Gastrocnemius medialis (tissue), 4 donors: Measurements from ENCODE around the gene MPDU1. TPM values are rescaled to one million over a fixed set of nuclear protein-coding genes. Genes with fewer than 3 reads are reported as not detected.

Source experiments
- ATAC-seq, 2 donors: fragments of 150-250 bp; one replicate each; pipeline ENCODE4 v1.9.1; 2016
- DNase-seq, 2 donors: peaks; one replicate each; pipeline ENCODE4 v3.0.0-alpha.2; 2019
- H3K27ac ChIP-seq, 4 donors: fragments of 200-600 bp; sonication (generic); 1 replicate in 1 of 4; 2 replicates in 3 of 4; pipeline ENCODE4 v1.5.1; 2016 to 2018; ENCODE audit warnings: mild to moderate bottlenecking in 2 of 4, moderate library complexity in 1 of 4
- H3K27me3 ChIP-seq, 3 donors: fragments of 200-600 bp; sonication (generic) in 2 of 3; 1 replicate in 1 of 3; 2 replicates in 2 of 3; pipeline versions ENCODE4 v1.5.1 to v1.6.0; 2016 to 2019; ENCODE audit warnings: mild to moderate bottlenecking in 1 of 3, moderate library complexity in 1 of 3
- H3K36me3 ChIP-seq, 2 donors: fragments of 200-600 bp; sonication (generic) in 1 of 2; one replicate each; pipeline ENCODE4 v1.5.1; 2017 to 2018
- H3K4me1 ChIP-seq, 2 donors: fragments of 200-600 bp; sonication (generic) in 1 of 2; one replicate each; pipeline ENCODE4 v1.5.1; 2016 to 2017; ENCODE audit warnings: mild to moderate bottlenecking in 2 of 2
- H3K4me3 ChIP-seq, 4 donors: fragments of 200-600 bp; sonication (generic) in 3 of 4; 1 replicate in 1 of 4; 2 replicates in 3 of 4; pipeline ENCODE4 v1.5.1; 2016 to 2019; ENCODE audit warnings: mild to moderate bottlenecking in 2 of 4
- H3K9me3 ChIP-seq, 3 donors: fragments of 200-600 bp; sonication (generic) in 2 of 3; 1 replicate in 1 of 3; 2 replicates in 2 of 3; pipeline ENCODE4 v1.5.1; 2016 to 2019
- CTCF ChIP-seq, 5 experiments: fragments of 450-650 bp in 3 of 5; fragments of 200-600 bp in 2 of 5; sonication (generic) in 2 of 5; IDR thresholded peaks in 4 of 5; conservative IDR thresholded peaks in 1 of 5; 1 replicate in 4 of 5; 2 replicates in 1 of 5; pipeline ENCODE4 v1.5.1; 2016 to 2019; ENCODE audit warnings: antibody characterized with exemption in 5 of 5, mild to moderate bottlenecking in 3 of 5, moderate library complexity in 3 of 5
- POLR2A ChIP-seq, 2 donors: fragments of 450-650 bp; IDR thresholded peaks; one replicate each; pipeline ENCODE4 v1.6.1; 2017; ENCODE audit warnings: antibody characterized with exemption in 2 of 2, mild to moderate bottlenecking in 2 of 2, moderate library complexity in 2 of 2
- in situ Hi-C, 4 donors: fragments of 200-750 bp; cut with MboI; loops; one replicate each; pipeline versions ENCODE4 v1.15.0 to v1.8.0; 2017; ENCODE audit warnings: low sequenced_read_pairs in 4 of 4
- intact Hi-C: fragments of 100-400 bp; cut with DNase I; formaldehyde crosslinking; loops from one replicate; pipeline ENCODE4 v1.15.1; 2023; ENCODE audit warnings: low total_unique reads
- total RNA-seq, 4 donors: library from RNA; depleted of rRNA; stranded (reverse); fragments of >200 nt; gene quantifications; one replicate each; pipeline versions ENCODE4 v1.1.0 to v1.2.3, GENCODE V29; 2016

MPDU1 gene
- total RNA-seq, 4 donors from 2014 or later = 55.9 to 157 (median 101) TPM

- intact Hi-C loops (loop anchor here (10.0 kb wide), 2 partner anchors 563 to 577 kb away; partner anchors contain the start of genes PER1 and RNASEK), in situ Hi-C loops (no loop called here)
- no peaks in the 10 kb centered on the region for H3K9me3 ChIP-seq
- no peak for DNase-seq
- no peak for TF ChIP-seq CTCF (IDR thresholded peaks at IDR 0.05 in 4 of 5, conservative IDR thresholded peaks at IDR 0.05 in 1 of 5)
- TF ChIP-seq POLR2A (IDR thresholded peaks at IDR 0.05) = no peak
- H3K4me3 ChIP-seq = no peak overlapping the region
- H3K27ac ChIP-seq = peak overlapping the region; percentile 98 to 100 (median 99)
- peaks cover 71 to 72% of the 10 kb centered on the region in 2 donors for H3K4me1 ChIP-seq
- peaks cover 3 to 50% of the 10 kb centered on the region in 2 donors for H3K36me3 ChIP-seq
- no peak for ATAC-seq
- H3K27me3 ChIP-seq = no peaks in the 10 kb centered on the region
Measured at GRCh38 chr17:7577327-7578199, 6.1 kb upstream of the MPDU1 start.

DNA sequence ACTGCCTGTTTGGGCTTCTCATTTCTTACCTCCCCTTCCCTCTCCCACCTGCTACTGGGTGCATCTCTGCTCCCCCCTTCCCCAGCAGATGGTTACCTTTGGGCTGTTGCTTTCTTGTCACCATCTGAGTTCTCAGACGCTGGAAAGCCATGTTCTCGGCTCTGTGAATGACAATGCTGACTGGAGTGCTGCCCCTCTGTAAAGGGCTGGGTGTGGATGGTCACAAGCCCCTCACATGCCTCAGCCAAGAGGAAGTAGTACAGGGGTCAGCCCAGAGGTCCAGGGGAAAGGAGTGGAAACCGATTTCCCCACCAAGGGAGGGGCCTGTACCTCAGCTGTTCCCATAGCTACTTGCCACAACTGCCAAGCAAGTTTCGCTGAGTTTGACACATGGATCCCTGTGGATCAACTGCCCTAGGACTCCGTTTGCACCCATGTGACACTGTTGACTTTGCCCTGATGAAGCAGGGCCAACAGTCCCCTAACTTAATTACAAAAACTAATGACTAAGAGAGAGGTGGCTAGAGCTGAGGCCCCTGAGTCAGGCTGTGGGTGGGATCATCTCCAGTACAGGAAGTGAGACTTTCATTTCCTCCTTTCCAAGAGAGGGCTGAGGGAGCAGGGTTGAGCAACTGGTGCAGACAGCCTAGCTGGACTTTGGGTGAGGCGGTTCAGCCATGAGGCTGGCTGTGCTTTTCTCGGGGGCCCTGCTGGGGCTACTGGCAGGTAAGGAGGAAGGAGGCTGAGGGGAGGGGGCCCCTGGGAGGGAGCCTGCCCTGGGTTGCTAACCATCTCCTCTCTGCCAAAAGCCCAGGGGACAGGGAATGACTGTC, 4.4 kb upstream of the MPDU1 start, which contains the start of gene CD68:
Gene CD68 (plus strand): TSS at position 638 of the 833 bp plus-strand sequence. CDS start 40 bp downstream, at position 678.
- in situ Hi-C loops = no loop called here
- TF ChIP-seq CTCF (IDR thresholded peaks at IDR 0.05 in 4 of 5, conservative IDR thresholded peaks at IDR 0.05 in 1 of 5) (no peak), POLR2A (IDR thresholded peaks at IDR 0.05) (peak; percentile 66 to 85)
- ATAC-seq = peak; percentile 50

GRCh38 chr17:7579834-7580603, 3.6 kb upstream of the MPDU1 start:
- peak overlapping the region; percentile 98 to 100 (median 99) for H3K27ac ChIP-seq
- H3K36me3 ChIP-seq = peaks cover 3 to 39% of the 10 kb centered on the region in 2 donors
- intact Hi-C loops = loop anchor here (10.0 kb wide), 2 partner anchors 565 to 575 kb away; partner anchors contain the start of genes PER1 and RNASEK
- H3K4me1 ChIP-seq = peaks cover 75 to 78% of the 10 kb centered on the region in 2 donors
- no peak for ATAC-seq
- no peaks in the 10 kb centered on the region for H3K9me3 ChIP-seq
- in situ Hi-C loops = no loop called here
- peak overlapping the region in 3 of 4 donors; percentile 20 to 36 (median 22) for H3K4me3 ChIP-seq
- H3K27me3 ChIP-seq = no peaks in the 10 kb centered on the region
- TF ChIP-seq CTCF (IDR thresholded peaks at IDR 0.05 in 4 of 5, conservative IDR thresholded peaks at IDR 0.05 in 1 of 5) (no peak), POLR2A (IDR thresholded peaks at IDR 0.05) (no peak)
- DNase-seq = no peak

More for the DNA sequence above, 4.4 kb upstream of the MPDU1 start, which contains the start of gene CD68:
- peaks cover 75 to 78% of the 10 kb centered on the region in 2 donors for H3K4me1 ChIP-seq
- intact Hi-C loops = loop anchor here (10.0 kb wide), 2 partner anchors 564 to 576 kb away; partner anchors contain the start of genes PER1 and RNASEK
- H3K4me3 ChIP-seq = peak within 1 kb of the TSS in 3 of 4 donors; percentile 20 to 36 (median 22)
- peaks cover 3 to 48% of the 10 kb centered on the region in 2 donors for H3K36me3 ChIP-seq
- H3K27ac ChIP-seq = peak within 1 kb of the TSS; percentile 98 to 100 (median 99)
- no peaks in the 10 kb centered on the region for H3K9me3 ChIP-seq
- DNase-seq = peak; percentile 73 to 79
- no peaks in the 10 kb centered on the region for H3K27me3 ChIP-seq
